GM18858 (cell line): ENCODE measurements around the gene ERCC6L2.

Experiments
- ATAC-seq: cut with Tn5 transposase; IDR thresholded peaks from one replicate; pipeline ENCODE4 v1.9.1; 2021; ENCODE audit not compliant: unreplicated experiment

Gene ERCC6L2

DNA sequence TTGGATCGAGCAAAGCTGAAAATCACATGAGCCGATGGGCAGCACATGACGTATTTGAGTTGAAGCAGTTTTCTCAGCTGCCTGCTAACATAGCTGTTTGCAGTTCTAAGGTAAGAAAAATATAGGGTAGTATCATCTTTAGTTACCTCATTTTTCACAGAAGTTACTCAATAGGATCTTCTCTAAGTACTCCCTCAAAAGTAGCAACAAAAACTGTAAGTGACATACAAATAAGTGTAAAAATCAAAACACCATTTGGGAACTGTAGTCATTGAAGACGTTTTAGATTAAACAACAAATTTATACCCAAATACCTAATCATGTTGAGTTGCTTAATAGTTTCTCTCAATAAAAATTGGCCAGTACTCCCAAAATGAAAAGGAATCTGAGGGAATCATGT, 102.6 kb downstream of the ERCC6L2 start:
- ATAC-seq, result no peak

- ATAC-seq, result no peak
Observed at GRCh38 chr9:95979446-95979845, 104.0 kb downstream of the ERCC6L2 start.

- no peak for ATAC-seq
Observed at GRCh38 chr9:95980262-95981125, 105.0 kb downstream of the ERCC6L2 start.

DNA sequence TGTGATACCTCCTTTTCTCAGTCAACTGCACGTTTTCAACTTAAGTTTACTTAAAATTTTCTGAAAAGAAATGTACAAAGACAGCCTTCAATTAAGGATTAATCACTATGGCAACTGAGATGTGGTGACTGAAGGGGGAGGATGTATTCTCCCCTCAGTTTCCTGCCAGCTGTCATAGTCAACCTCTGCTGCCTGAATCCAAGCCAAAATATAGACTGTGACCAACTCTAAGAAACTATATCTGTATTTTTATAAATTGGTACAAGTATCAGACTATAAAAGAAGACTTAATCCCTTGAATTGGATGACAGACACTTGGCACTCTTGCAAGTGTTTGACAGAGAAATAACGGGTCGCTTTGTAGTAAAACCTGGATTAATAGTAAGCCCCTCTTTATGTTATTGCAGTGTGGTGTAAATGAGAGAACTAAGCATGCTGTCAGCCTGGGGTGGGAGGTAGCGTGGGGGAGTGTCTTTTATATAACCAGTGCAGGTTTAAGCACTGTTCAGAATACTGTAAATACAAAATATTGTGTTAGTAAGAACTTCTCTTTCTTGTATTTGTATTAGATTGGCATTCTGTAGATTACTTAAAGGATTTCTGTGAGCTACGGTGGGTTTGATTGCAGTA, 106.4 kb downstream of the ERCC6L2 start:
- no peak for ATAC-seq

- no peak for ATAC-seq
Observed at GRCh38 chr9:95985440-95986055, 110.1 kb downstream of the ERCC6L2 start.

DNA sequence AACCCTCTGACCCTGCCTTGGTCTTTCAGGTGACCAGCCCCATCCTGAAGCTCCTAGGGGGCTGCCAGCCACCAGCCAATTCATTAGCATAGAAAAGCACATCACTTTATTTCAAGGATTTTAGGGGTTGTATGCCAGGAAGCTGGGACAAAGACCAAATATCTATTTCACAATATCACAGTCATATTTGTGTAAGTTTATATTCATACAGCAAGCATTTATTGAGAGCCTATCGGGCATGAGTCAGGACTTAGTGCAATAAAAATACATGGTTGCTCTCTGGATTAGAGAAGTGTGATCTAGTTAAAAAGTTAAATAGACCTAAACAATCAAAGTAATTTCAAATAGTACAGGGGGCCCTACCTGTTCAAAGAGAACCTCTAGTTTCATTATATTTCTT, 113.8 kb downstream of the ERCC6L2 start:
- no peak for ATAC-seq

GRCh38 chr9:95991326-95991725, 115.8 kb downstream of the ERCC6L2 start:
- no peak for ATAC-seq

GRCh38 chr9:95992536-95992935, 117.0 kb downstream of the ERCC6L2 start:
- no peak for ATAC-seq

- no peak for ATAC-seq
Observed at GRCh38 chr9:95993337-95993736, 117.8 kb downstream of the ERCC6L2 start.

DNA sequence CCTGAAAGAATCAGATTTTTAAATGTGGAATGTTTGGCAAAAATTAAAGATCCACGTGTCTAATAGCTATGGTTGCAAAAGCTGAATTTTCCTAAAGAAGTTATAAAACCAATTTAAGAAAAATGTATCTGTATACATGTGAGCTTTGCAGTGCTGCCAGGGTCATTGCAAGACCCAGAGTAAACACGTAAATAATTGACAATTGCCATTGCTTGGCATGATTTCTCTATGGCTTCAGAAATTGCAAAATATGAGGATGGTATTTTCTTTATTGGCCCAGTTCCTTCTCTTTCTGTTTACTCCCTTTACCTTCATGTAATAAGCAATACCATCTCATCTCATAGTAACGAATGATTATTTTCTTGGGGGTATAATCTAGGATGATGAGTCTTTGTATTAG, 123.9 kb downstream of the ERCC6L2 start:
- no peak for ATAC-seq

DNA sequence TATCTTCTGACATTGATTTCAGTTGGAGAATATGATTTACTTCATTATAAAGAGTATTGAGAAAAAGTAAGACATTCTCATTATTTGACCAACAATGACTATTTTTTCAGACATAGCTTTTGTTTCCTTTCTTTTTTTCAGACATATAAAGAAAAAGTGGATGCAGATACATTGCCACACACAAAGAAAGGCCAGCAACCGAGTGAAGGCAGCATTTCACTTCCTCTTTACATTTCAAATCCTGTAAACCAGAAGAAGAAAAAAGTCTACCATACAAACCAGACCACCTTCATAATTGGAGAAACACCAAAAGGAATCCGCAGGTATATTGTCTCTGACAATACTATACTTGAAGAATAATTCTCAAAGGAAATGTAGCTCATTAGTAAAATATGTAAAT, 128.9 kb downstream of the ERCC6L2 start:
- ATAC-seq, result no peak

GRCh38 chr9:96006296-96006879, 130.9 kb downstream of the ERCC6L2 start:
- no peak for ATAC-seq

DNA sequence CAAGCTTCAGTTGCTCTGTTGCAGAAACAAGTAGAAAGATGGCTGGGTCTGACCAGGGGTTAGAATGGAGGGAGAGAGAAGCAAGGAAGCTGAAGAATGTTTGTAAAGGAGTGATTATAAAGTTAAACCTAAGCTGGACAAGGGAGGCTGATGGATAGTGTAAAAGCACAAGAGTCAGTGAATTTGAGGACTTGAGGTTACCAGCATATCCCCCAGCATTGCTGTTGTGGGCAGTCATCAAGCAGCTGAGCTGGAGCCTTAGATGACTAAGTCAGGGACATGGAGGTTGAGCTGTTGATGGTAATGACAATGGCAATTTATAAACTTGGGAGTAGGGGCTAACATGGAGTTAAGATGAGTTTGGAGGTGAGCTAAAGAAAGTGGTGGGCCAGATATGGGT, 131.5 kb downstream of the ERCC6L2 start:
- no peak for ATAC-seq

DNA sequence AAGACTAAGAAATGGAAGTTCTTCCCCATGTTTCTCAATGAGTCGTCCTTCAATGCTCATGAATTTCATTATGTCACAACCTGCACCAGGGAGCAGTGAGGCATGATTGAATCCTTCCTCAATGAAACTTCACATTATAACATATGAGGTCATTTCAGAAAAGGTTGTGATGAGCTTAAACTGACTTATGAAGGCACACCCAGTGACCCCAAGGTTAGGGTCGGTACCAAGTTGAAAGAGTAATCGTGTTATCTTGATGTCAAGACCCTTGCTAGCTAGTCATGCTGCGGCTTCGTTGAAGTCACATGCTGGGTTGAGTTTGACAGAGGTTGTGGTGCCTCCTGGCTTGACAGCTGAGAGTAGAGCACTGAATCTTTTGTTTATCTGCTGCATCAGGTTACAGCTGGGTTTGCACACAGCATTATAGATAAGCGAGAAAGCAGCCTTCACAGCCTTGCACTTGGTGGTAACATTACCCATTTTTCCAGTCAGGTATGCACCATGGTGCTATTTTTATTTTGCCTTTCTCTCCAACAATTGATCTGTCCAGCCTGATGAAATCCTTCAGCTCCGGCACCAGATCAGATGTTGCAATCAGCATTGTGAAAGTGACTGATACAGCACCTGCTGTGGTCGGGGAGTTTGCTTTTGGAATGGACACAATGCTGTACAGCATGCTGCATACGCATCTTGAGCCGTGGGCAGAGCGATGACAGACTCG, 133.2 kb downstream of the ERCC6L2 start:
- ATAC-seq, result no peak

GRCh38 chr9:96009223-96009602, 133.7 kb downstream of the ERCC6L2 start:
- no peak for ATAC-seq

GRCh38 chr9:96009690-96010472, 134.4 kb downstream of the ERCC6L2 start:
- ATAC-seq, result no peak

DNA sequence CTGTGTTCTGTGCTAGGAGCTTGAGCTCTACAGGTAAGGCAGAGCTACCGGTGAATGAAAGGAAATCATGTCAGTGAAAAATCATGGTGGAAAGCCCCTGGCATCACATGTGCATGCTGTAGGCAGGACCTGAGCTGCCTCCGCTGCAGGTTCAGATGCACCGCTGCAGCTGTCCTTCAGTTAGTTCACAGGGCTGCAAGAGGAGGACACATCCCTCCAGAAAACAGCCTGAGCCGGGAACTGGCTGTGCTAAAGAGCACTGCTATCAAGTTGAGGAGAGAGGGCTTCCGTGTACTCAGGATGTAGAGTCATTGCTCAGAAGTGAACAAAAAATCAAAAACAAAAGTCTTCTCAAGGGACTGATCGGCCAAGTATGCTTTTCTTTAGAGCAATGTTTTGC, 138.6 kb downstream of the ERCC6L2 start:
- no peak for ATAC-seq

DNA sequence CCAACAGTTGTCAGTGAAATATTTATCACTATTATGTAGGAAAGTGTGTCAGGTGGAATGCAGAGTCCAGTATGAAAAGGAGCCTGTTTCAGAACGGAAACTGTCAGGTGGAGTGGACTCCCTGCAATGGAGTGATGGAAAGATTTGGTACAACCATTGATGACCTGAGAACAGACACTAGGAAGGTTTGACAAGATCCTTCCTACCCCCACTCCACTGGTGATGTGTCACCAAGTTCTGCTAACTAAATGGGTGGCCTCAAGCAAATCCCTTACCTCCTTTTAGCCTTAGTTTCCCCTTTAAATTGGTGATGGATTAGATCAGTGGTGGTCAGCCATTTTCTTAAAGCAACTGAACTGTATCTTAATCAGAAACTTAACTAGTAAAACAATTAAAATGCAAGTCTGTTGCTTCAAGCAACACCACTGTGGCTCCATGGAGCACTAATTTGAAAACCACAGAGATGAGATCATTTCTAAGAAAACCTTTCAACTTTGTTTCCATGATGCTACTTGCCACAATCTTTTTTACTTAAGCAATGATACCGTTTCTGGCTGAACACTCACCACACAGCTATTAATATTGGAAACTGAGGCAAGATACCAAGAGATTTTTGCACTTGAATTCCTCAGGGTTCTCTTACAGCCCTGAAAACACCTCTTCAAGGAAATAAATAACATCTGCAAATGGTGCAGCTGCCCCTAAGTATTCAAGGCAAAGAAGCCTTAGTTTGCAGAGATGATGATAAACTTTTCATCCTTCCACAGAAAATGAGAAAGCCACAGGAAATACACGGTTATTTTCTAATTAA, 140.6 kb downstream of the ERCC6L2 start:
- ATAC-seq, result no peak
